ENCODE data around the gene EXOC4.
"Not testable (repeated sequence)": the region's sequence is repeated elsewhere in the genome, so short reads cannot be mapped to it uniquely, and the experiment has no call there.

The EXOC4 gene

GRCh38 chr7:134077560-134077959 is 824.7 kb downstream of the EXOC4 start:
- not testable (repeated sequence) for DNase-seq (ENCODE audit: low read depth)

GRCh38 chr7:134078991-134079390 is 826.1 kb downstream of the EXOC4 start:
- no peak for DNase-seq (ENCODE audit: low read depth)

- no peak for DNase-seq (ENCODE audit: low read depth)
Measured at GRCh38 chr7:134081695-134082094, 828.8 kb downstream of the EXOC4 start.

- no peak for DNase-seq (ENCODE audit: low read depth)
Measured at GRCh38 chr7:134083766-134084487, 831.0 kb downstream of the EXOC4 start.

- DNase-seq (ENCODE audit: low read depth): no peak
Measured at GRCh38 chr7:134084488-134085144, 831.7 kb downstream of the EXOC4 start.

GRCh38 chr7:134085311-134085710 is 832.4 kb downstream of the EXOC4 start:
- DNase-seq (ENCODE audit: low read depth): no peak

GRCh38 chr7:134086998-134087735 is 834.3 kb downstream of the EXOC4 start:
- DNase-seq (ENCODE audit: low read depth): no peak

- DNase-seq (ENCODE audit: low read depth): no peak
Measured at GRCh38 chr7:134088199-134088598, 835.3 kb downstream of the EXOC4 start.

GRCh38 chr7:134089446-134089845 is 836.6 kb downstream of the EXOC4 start:
- DNase-seq (ENCODE audit: low read depth): no peak

- no peak for DNase-seq (ENCODE audit: low read depth)
Measured at GRCh38 chr7:134098072-134098471, 845.2 kb downstream of the EXOC4 start.

GRCh38 chr7:134101716-134102115 is 848.8 kb downstream of the EXOC4 start:
- DNase-seq (ENCODE audit: low read depth): no peak

- DNase-seq (ENCODE audit: low read depth): no peak
Measured at GRCh38 chr7:134104166-134104565, 851.3 kb downstream of the EXOC4 start.

- no peak for DNase-seq (ENCODE audit: low read depth)
Measured at GRCh38 chr7:134105841-134106240, 853.0 kb downstream of the EXOC4 start.

- no peak for DNase-seq (ENCODE audit: low read depth)
Measured at GRCh38 chr7:134108802-134109201, 855.9 kb downstream of the EXOC4 start.

- DNase-seq (ENCODE audit: low read depth): no peak
Measured at GRCh38 chr7:134113655-134114054, 860.8 kb downstream of the EXOC4 start.

GRCh38 chr7:134114992-134115391 is 862.1 kb downstream of the EXOC4 start:
- DNase-seq (ENCODE audit: low read depth): no peak
